ENCODE results near the gene ABCD1. TPM values are rescaled to one million over a fixed set of nuclear protein-coding genes. Genes with fewer than 3 reads are reported as not detected.
A peak's percentile ranks its signal among the peaks of the same experiment; 100 is the strongest.

ABCD1 gene
- total RNA-seq, 1 experiment from 2014 or later = 31.6 TPM

- no peak for DNase-seq (ENCODE audit: low spot score)
Observed at GRCh38 chrX:153762626-153763173, 38.0 kb downstream of the ABCD1 start.

- no peak for DNase-seq (ENCODE audit: low spot score)
Observed at GRCh38 chrX:153763298-153763932, 38.8 kb downstream of the ABCD1 start.

GRCh38 chrX:153763989-153764755, 39.5 kb downstream of the ABCD1 start, which contains the start of gene PLXNB3:
TSS of gene PLXNB3 (plus strand) at chrX:153764249. CDS start at chrX:153765536, 1,287 bp downstream.
- peak; percentile 96 for DNase-seq (ENCODE audit: low spot score)

- DNase-seq (ENCODE audit: low spot score) = no peak
Observed at GRCh38 chrX:153764786-153765137, 40.1 kb downstream of the ABCD1 start.

GRCh38 chrX:153765138-153766079, 40.8 kb downstream of the ABCD1 start:
- DNase-seq (ENCODE audit: low spot score) = peak; percentile 44

GRCh38 chrX:153766098-153766817, 41.6 kb downstream of the ABCD1 start:
- DNase-seq (ENCODE audit: low spot score) = peak; percentile 58

GRCh38 chrX:153766871-153767673, 42.4 kb downstream of the ABCD1 start:
- no peak for DNase-seq (ENCODE audit: low spot score)

- no peak for DNase-seq (ENCODE audit: low spot score)
Observed at GRCh38 chrX:153767674-153768055, 43.0 kb downstream of the ABCD1 start.

- DNase-seq (ENCODE audit: low spot score) = no peak
Observed at GRCh38 chrX:153768311-153769157, 43.9 kb downstream of the ABCD1 start.

- no peak for DNase-seq (ENCODE audit: low spot score)
Observed at GRCh38 chrX:153769158-153769864, 44.7 kb downstream of the ABCD1 start.

GRCh38 chrX:153769865-153770600, 45.4 kb downstream of the ABCD1 start:
- DNase-seq (ENCODE audit: low spot score) = no peak

GRCh38 chrX:153770601-153771414, 46.2 kb downstream of the ABCD1 start:
- no peak for DNase-seq (ENCODE audit: low spot score)

- DNase-seq (ENCODE audit: low spot score) = no peak
Observed at GRCh38 chrX:153771415-153772315, 47.0 kb downstream of the ABCD1 start.

- no peak for DNase-seq (ENCODE audit: low spot score)
Observed at GRCh38 chrX:153772316-153773217, 47.9 kb downstream of the ABCD1 start.

- DNase-seq (ENCODE audit: low spot score) = no peak
Observed at GRCh38 chrX:153773218-153773611, 48.6 kb downstream of the ABCD1 start.

Measured in HT-29 (cell line).